ENCODE data around the gene FOXE1.
A peak's percentile ranks its signal among the peaks of the same experiment; 100 is the strongest.

Gene FOXE1

DNA sequence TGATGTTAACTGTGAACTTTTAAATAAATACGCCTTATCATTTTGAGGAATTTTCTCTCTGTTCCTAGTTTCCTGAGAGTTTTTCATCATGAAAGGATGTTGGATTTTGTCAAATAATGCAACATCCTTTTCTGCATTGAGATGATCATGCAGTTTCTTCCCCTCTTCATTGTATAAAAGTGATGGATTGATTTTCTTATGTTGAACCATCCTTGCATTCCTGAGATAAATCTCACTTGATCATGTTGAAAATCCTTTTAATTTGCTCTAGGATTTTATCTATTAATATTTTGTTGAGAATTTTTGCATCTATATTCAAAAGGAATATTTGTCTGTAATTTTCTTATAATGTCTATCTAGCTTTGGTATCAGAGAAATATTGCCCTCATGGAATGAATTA lies 13.3 kb downstream of the FOXE1 start:
- H3K4me1 ChIP-seq (ENCODE audit: control insufficient read depth, insufficient read depth, low read length): no peaks in the 10 kb centered on the region
- H3K27ac ChIP-seq (ENCODE audit: extremely low read depth, low read depth, low read length): no peak overlapping the region
- POLR2A ChIA-PET: interaction anchor here (0.5 kb wide), 1 partner anchor 85 kb away, joined by 5 read pairs; no protein-coding TSS in a partner anchor
- CTCF ChIA-PET: interaction anchor here (0.6 kb wide), 1 partner anchor 40 kb away, joined by 5 read pairs; no protein-coding TSS in a partner anchor
- H3K9me3 ChIP-seq (ENCODE audit: control insufficient read depth, insufficient read depth, low read depth, low read length): no peaks in the 10 kb centered on the region
- TF ChIP-seq, protein P1, sequence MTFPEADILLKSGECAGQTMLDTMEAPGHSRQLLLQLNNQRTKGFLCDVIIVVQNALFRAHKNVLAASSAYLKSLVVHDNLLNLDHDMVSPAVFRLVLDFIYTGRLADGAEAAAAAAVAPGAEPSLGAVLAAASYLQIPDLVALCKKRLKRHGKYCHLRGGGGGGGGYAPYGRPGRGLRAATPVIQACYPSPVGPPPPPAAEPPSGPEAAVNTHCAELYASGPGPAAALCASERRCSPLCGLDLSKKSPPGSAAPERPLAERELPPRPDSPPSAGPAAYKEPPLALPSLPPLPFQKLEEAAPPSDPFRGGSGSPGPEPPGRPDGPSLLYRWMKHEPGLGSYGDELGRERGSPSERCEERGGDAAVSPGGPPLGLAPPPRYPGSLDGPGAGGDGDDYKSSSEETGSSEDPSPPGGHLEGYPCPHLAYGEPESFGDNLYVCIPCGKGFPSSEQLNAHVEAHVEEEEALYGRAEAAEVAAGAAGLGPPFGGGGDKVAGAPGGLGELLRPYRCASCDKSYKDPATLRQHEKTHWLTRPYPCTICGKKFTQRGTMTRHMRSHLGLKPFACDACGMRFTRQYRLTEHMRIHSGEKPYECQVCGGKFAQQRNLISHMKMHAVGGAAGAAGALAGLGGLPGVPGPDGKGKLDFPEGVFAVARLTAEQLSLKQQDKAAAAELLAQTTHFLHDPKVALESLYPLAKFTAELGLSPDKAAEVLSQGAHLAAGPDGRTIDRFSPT (tag by site-specific recombination; IDR thresholded peaks at IDR 0.05): no peak
- TF ChIP-seq SETDB1 (IDR thresholded peaks at IDR 0.05; ENCODE audit: insufficient read length, low read length): peak; percentile 44
- no peak overlapping the region for H3K4me3 ChIP-seq (ENCODE audit: low read depth, low read length)
- H3K36me3 ChIP-seq (ENCODE audit: control insufficient read depth in 2 of 2, insufficient read depth in 1 of 2, low read length in 2 of 2): no peaks in the 10 kb centered on the region

DNA sequence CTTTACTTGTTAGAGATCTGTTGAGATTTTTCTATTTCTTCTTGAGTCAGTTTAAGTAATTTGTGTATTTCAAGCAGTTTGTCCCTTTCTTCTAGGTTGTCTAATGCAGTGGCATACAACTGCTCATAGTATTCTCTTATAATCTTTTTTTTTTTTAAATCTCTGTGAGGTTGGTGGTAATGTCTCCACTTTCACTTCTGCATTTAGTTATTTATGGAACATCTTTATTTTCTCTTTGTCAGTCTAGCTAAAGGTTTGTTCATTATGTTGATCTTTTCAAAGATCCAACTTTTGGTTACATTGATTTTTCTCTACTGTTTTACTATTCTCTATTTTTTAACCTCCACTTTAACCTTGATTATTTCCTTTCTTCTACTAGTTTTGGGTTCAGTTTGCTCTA lies 13.8 kb downstream of the FOXE1 start:
- POLR2A ChIA-PET: no interaction called here
- TF ChIP-seq ZNF416 (tag by site-specific recombination; IDR thresholded peaks at IDR 0.05) (no peak), ZSCAN23 (tag by site-specific recombination; IDR thresholded peaks at IDR 0.05) (no peak), ZNF24 (tag by site-specific recombination; IDR thresholded peaks at IDR 0.05) (no peak), ZNF423 (tag by site-specific recombination; IDR thresholded peaks at IDR 0.05) (no peak), ZBTB7A (tag by site-specific recombination; IDR thresholded peaks at IDR 0.05; ENCODE audit: low read depth) (no peak), SP3 (tag by site-specific recombination; IDR thresholded peaks at IDR 0.05) (no peak), ZNF121 (tag by site-specific recombination; IDR thresholded peaks at IDR 0.05) (no peak), ZNF658 (tag by site-specific recombination; IDR thresholded peaks at IDR 0.05) (no peak), ZEB2 (tag by site-specific recombination; IDR thresholded peaks at IDR 0.05) (no peak), ZNF791 (tag by site-specific recombination; IDR thresholded peaks at IDR 0.05) (no peak), GLI2 (tag by site-specific recombination; IDR thresholded peaks at IDR 0.05; ENCODE audit: borderline replicate concordance, low read depth) (no peak), KLF1 (tag by site-specific recombination; IDR thresholded peaks at IDR 0.05) (no peak), PRDM1 (tag by site-specific recombination; IDR thresholded peaks at IDR 0.05) (no peak), ZNF350 (tag by site-specific recombination; IDR thresholded peaks at IDR 0.05) (no peak)
- TF ChIP-seq, protein P2, sequence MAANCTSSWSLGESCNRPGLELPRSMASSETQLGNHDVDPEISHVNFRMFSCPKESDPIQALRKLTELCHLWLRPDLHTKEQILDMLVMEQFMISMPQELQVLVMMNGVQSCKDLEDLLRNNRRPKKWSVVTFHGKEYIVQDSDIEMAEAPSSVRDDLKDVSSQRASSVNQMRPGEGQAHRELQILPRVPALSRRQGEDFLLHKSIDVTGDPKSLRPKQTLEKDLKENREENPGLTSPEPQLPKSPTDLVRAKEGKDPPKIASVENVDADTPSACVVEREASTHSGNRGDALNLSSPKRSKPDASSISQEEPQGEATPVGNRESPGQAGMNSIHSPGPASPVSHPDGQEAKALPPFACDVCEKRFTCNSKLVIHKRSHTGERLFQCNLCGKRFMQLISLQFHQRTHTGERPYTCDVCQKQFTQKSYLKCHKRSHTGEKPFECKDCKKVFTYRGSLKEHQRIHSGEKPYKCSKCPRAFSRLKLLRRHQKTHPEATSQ (tag by site-specific recombination; IDR thresholded peaks at IDR 0.05): no peak
- TF ChIP-seq, protein P3, sequence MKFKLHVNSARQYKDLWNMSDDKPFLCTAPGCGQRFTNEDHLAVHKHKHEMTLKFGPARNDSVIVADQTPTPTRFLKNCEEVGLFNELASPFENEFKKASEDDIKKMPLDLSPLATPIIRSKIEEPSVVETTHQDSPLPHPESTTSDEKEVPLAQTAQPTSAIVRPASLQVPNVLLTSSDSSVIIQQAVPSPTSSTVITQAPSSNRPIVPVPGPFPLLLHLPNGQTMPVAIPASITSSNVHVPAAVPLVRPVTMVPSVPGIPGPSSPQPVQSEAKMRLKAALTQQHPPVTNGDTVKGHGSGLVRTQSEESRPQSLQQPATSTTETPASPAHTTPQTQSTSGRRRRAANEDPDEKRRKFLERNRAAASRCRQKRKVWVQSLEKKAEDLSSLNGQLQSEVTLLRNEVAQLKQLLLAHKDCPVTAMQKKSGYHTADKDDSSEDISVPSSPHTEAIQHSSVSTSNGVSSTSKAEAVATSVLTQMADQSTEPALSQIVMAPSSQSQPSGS (tag by site-specific recombination; IDR thresholded peaks at IDR 0.05; ENCODE audit: low read depth): no peak
- TF ChIP-seq, protein P4, sequence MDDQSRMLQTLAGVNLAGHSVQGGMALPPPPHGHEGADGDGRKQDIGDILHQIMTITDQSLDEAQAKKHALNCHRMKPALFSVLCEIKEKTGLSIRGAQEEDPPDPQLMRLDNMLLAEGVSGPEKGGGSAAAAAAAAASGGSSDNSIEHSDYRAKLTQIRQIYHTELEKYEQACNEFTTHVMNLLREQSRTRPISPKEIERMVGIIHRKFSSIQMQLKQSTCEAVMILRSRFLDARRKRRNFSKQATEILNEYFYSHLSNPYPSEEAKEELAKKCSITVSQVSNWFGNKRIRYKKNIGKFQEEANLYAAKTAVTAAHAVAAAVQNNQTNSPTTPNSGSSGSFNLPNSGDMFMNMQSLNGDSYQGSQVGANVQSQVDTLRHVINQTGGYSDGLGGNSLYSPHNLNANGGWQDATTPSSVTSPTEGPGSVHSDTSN (CRISPR knock-in tag; IDR thresholded peaks at IDR 0.05): no peak
- TF ChIP-seq, protein P5, sequence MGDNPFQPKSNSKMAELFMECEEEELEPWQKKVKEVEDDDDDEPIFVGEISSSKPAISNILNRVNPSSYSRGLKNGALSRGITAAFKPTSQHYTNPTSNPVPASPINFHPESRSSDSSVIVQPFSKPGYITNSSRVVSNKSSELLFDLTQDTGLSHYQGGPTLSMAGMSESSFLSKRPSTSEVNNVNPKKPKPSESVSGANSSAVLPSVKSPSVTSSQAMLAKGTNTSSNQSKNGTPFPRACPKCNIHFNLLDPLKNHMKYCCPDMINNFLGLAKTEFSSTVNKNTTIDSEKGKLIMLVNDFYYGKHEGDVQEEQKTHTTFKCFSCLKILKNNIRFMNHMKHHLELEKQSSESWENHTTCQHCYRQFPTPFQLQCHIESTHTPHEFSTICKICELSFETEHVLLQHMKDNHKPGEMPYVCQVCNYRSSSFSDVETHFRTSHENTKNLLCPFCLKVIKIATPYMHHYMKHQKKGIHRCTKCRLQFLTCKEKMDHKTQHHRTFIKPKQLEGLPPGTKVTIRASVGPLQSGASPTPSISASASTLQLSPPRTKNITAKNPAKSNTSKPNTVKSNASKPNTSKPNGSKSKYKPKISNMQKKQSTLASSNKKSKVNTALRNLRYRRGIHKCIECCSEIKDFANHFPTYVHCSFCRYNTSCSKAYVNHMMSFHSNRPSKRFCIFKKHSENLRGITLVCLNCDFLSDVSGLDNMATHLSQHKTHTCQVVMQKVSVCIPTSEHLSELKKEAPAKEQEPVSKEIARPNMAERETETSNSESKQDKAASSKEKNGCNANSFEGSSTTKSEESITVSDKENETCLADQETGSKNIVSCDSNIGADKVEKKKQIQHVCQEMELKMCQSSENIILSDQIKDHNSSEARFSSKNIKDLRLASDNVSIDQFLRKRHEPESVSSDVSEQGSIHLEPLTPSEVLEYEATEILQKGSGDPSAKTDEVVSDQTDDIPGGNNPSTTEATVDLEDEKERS (tag by site-specific recombination; IDR thresholded peaks at IDR 0.05): no peak
- TF ChIP-seq, protein P6, sequence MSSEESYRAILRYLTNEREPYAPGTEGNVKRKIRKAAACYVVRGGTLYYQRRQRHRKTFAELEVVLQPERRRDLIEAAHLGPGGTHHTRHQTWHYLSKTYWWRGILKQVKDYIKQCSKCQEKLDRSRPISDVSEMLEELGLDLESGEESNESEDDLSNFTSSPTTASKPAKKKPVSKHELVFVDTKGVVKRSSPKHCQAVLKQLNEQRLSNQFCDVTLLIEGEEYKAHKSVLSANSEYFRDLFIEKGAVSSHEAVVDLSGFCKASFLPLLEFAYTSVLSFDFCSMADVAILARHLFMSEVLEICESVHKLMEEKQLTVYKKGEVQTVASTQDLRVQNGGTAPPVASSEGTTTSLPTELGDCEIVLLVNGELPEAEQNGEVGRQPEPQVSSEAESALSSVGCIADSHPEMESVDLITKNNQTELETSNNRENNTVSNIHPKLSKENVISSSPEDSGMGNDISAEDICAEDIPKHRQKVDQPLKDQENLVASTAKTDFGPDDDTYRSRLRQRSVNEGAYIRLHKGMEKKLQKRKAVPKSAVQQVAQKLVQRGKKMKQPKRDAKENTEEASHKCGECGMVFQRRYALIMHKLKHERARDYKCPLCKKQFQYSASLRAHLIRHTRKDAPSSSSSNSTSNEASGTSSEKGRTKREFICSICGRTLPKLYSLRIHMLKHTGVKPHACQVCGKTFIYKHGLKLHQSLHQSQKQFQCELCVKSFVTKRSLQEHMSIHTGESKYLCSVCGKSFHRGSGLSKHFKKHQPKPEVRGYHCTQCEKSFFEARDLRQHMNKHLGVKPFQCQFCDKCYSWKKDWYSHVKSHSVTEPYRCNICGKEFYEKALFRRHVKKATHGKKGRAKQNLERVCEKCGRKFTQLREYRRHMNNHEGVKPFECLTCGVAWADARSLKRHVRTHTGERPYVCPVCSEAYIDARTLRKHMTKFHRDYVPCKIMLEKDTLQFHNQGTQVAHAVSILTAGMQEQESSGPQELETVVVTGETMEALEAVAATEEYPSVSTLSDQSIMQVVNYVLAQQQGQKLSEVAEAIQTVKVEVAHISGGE (tag by site-specific recombination; conservative IDR thresholded peaks at IDR 0.05; ENCODE audit: low read depth): no peak

More for the DNA sequence above, 13.8 kb downstream of the FOXE1 start:
- CTCF ChIA-PET: interaction anchor here (0.6 kb wide), 2 partner anchors 19 to 39 kb away, joined by 4 to 5 read pairs; no protein-coding TSS in a partner anchor
- no peaks in the 10 kb centered on the region for H3K36me3 ChIP-seq (ENCODE audit: control insufficient read depth in 2 of 2, insufficient read depth in 1 of 2, low read length in 2 of 2)
- no peaks in the 10 kb centered on the region for H3K4me1 ChIP-seq (ENCODE audit: control insufficient read depth, insufficient read depth, low read length)
- H3K9me3 ChIP-seq (ENCODE audit: control insufficient read depth, insufficient read depth, low read depth, low read length): no peaks in the 10 kb centered on the region
- H3K27ac ChIP-seq (ENCODE audit: extremely low read depth, low read depth, low read length): no peak overlapping the region
- no peak overlapping the region for H3K4me3 ChIP-seq (ENCODE audit: low read depth, low read length)

Measured in HEK293 (cell line).